ENCODE data around the gene SMIM38.

GRCh38 chr11:69123593-69124545 is 31.9 kb upstream of the SMIM38 start:
- TF ChIP-seq CTCF (IDR thresholded peaks at IDR 0.05; ENCODE audit: low read length) (no peak), EZH2 (IDR thresholded peaks at IDR 0.05; ENCODE audit: borderline replicate concordance, low read length) (no peak)
